Mammary epithelial cell (primary cell): ENCODE measurements around the gene ZNF408.

Experiments used
- CTCF ChIP-seq, 2 donors: IDR thresholded peaks in 1 of 2; conservative IDR thresholded peaks in 1 of 2; 2 replicates each; pipeline ENCODE4 v1.5.1; 2011 to 2012; ENCODE audit warnings: inconsistent platforms in 2 of 2, low read length in 2 of 2, mild to moderate bottlenecking in 2 of 2, control low read depth in 1 of 2, low read depth in 1 of 2; ENCODE audit not compliant: insufficient read depth in 1 of 2; ENCODE audit errors: extremely low read depth in 1 of 2
- EZH2 ChIP-seq: IDR thresholded peaks from 2 replicates; pipeline ENCODE4 v1.6.1; 2012; ENCODE audit warnings: low read length, inconsistent platforms, borderline replicate concordance

DNA sequence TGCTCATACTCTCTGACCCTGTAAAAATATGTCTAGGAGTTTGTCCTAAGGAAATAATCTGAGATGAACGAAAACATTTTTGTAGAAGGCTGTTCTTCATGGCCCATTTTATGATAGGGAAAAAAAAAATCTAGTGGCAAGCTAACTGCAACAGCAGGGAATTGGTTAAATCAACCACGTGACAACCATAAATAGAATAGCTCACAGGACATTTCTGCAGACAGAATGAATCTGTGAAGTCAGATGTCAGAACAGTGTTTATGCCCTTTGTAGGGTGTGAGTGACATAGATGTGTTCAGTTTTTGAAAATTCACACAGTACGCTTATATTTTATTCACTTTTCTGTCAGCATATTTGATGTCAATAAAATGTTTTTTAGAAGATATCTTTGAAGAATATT, 16.5 kb upstream of the ZNF408 start:
- TF ChIP-seq CTCF (conservative IDR thresholded peaks at IDR 0.05 in 1 of 2, IDR thresholded peaks at IDR 0.05 in 1 of 2; ENCODE audit: extremely low read depth in 1 of 2, insufficient read depth in 1 of 2, low read depth in 1 of 2, low read length in 2 of 2): no peak
- TF ChIP-seq EZH2: no peak
